HG03039 (cell line): ENCODE results near the gene OR7A10.
"Not testable (repeated sequence)": the region's sequence is repeated elsewhere in the genome, so short reads cannot be mapped to it uniquely, and the experiment has no call there.

Experiments used
- ATAC-seq: cut with Tn5 transposase; IDR thresholded peaks from one replicate; pipeline ENCODE4 v1.9.1; 2021; ENCODE audit warnings: mild to moderate bottlenecking, moderate library complexity; ENCODE audit not compliant: unreplicated experiment

The OR7A10 gene

GRCh38 chr19:14796021-14796420, 52.7 kb downstream of the OR7A10 start:
- no peak for ATAC-seq

GRCh38 chr19:14795078-14795721, 53.5 kb downstream of the OR7A10 start:
- ATAC-seq = no peak

GRCh38 chr19:14792250-14792649, 56.5 kb downstream of the OR7A10 start:
- not testable (repeated sequence) for ATAC-seq
